Duodenal mucosa (tissue), 2 donors: ENCODE measurements around the gene PCDH10.
"Not testable (repeated sequence)": the region's sequence is repeated elsewhere in the genome, so short reads cannot be mapped to it uniquely, and the experiment has no call there.

Experiments used
- H3K27ac ChIP-seq: one replicate; pipeline ENCODE4 v1.7.0; 2013; ENCODE audit warnings: low read depth, low read length
- H3K27me3 ChIP-seq, 2 donors: one replicate each; pipeline ENCODE4 v1.7.0; 2013; ENCODE audit warnings: low read length in 2 of 2, control low read depth in 1 of 2; ENCODE audit not compliant: insufficient read depth in 2 of 2, control insufficient read depth in 1 of 2
- H3K36me3 ChIP-seq, 2 donors: one replicate each; pipeline ENCODE4 v1.7.0; 2013; ENCODE audit warnings: low read length in 2 of 2, control low read depth in 1 of 2; ENCODE audit not compliant: insufficient read depth in 2 of 2, control insufficient read depth in 1 of 2
- H3K4me1 ChIP-seq, 2 donors: one replicate each; pipeline ENCODE4 v1.7.0; 2013; ENCODE audit warnings: low read length in 2 of 2, control low read depth in 1 of 2; ENCODE audit not compliant: insufficient read depth in 2 of 2, control insufficient read depth in 1 of 2
- H3K4me3 ChIP-seq, 2 donors: one replicate each; pipeline ENCODE4 v1.7.0; 2013; ENCODE audit warnings: low read length in 2 of 2, low read depth in 1 of 2
- H3K9ac ChIP-seq, 2 donors: one replicate each; pipeline ENCODE4 v1.7.0; 2013; ENCODE audit warnings: low read length in 2 of 2, low read depth in 1 of 2
- H3K9me3 ChIP-seq, 2 donors: one replicate each; pipeline ENCODE4 v1.7.0; 2013; ENCODE audit warnings: low read length in 2 of 2, control low read depth in 1 of 2; ENCODE audit not compliant: control insufficient read depth in 1 of 2

Gene PCDH10

GRCh38 chr4:133233922-133234321 lies 84.8 kb downstream of the PCDH10 start:
- H3K4me3 ChIP-seq, result no peak overlapping the region
- H3K4me1 ChIP-seq, result no peaks in the 10 kb centered on the region
- no peak overlapping the region for H3K27ac ChIP-seq
- no peaks in the 10 kb centered on the region for H3K36me3 ChIP-seq
- H3K9ac ChIP-seq, result no peak overlapping the region
- peaks cover 5 to 7% of the 10 kb centered on the region in 2 donors for H3K9me3 ChIP-seq
- H3K27me3 ChIP-seq, result no peaks in the 10 kb centered on the region

GRCh38 chr4:133240451-133240850 lies 91.4 kb downstream of the PCDH10 start:
- not testable (repeated sequence) for H3K4me1 ChIP-seq, H3K27me3 ChIP-seq, H3K9ac ChIP-seq, H3K27ac ChIP-seq, H3K4me3 ChIP-seq, H3K9me3 ChIP-seq, H3K36me3 ChIP-seq
